CD8-positive, alpha-beta memory T cell (primary cell): ENCODE data around the gene PRAF2. TPM values are rescaled to one million over a fixed set of nuclear protein-coding genes. Genes with fewer than 3 reads are reported as not detected.

Experiments
- CTCF ChIA-PET: fragments of 350-600 bp; sonication (Branson Sonifier 250); formaldehyde crosslinking; loops from one replicate; lab custom pipeline; 2021; ENCODE audit warnings: antibody characterized with exemption; lab: Charles Lee
- POLR2A ChIA-PET: fragments of 350-600 bp; sonication (Branson Sonifier 250); formaldehyde crosslinking; loops from one replicate; lab custom pipeline; 2021; ENCODE audit warnings: antibody characterized with exemption; lab: Charles Lee
- DNase-seq, 5 donors: peaks; one replicate each; pipeline versions ENCODE4 v3.0.0 to v3.0.0-alpha.2; 2020 to 2022; ENCODE audit warnings: mixed read lengths in 1 of 5
- H3K27ac ChIP-seq: one replicate; pipeline ENCODE4 v1.7.0; 2013; ENCODE audit warnings: low read depth, mild to moderate bottlenecking, low read length, moderate library complexity
- H3K27me3 ChIP-seq: 2 replicates; pipeline ENCODE4 v1.7.0; 2013; ENCODE audit warnings: low read length, mild to moderate bottlenecking; ENCODE audit not compliant: insufficient read depth, poor library complexity, severe bottlenecking
- H3K36me3 ChIP-seq: 2 replicates; pipeline ENCODE4 v1.7.0; 2013; ENCODE audit warnings: mild to moderate bottlenecking, low read length, moderate library complexity; ENCODE audit not compliant: insufficient read depth
- H3K4me1 ChIP-seq: 2 replicates; pipeline ENCODE4 v1.7.0; 2013; ENCODE audit warnings: mild to moderate bottlenecking, low read length, moderate library complexity; ENCODE audit not compliant: insufficient read depth
- H3K4me3 ChIP-seq: 2 replicates; pipeline ENCODE4 v1.7.0; 2013; ENCODE audit warnings: mild to moderate bottlenecking, low read length
- H3K9me3 ChIP-seq: 2 replicates; pipeline ENCODE4 v1.7.0; 2013; ENCODE audit warnings: mild to moderate bottlenecking, low read length
- H3K27ac Mint-ChIP-seq, 8 donors: one replicate each; pipeline ENCODE4 v1.8.0; 2020 to 2021; ENCODE audit warnings: mixed read lengths in 8 of 8, mild to moderate bottlenecking in 6 of 8, inconsistent platforms in 3 of 8, moderate library complexity in 3 of 8
- H3K27me3 Mint-ChIP-seq, 2 donors: one replicate each; pipeline ENCODE4 v1.8.0; 2020 to 2021; ENCODE audit warnings: mixed read lengths in 2 of 2, mild to moderate bottlenecking in 1 of 2, moderate library complexity in 1 of 2
- H3K36me3 Mint-ChIP-seq, 3 donors: one replicate each; pipeline ENCODE4 v1.8.0; 2020 to 2021; ENCODE audit warnings: mixed read lengths in 3 of 3, inconsistent platforms in 1 of 3, mild to moderate bottlenecking in 1 of 3
- H3K4me1 Mint-ChIP-seq, 3 donors: one replicate each; pipeline ENCODE4 v1.8.0; 2020 to 2021; ENCODE audit warnings: mixed read lengths in 3 of 3, inconsistent platforms in 1 of 3, mild to moderate bottlenecking in 1 of 3
- H3K4me3 Mint-ChIP-seq, 7 donors: one replicate each; pipeline ENCODE4 v1.8.0; 2020 to 2021; ENCODE audit warnings: mixed read lengths in 7 of 7, mild to moderate bottlenecking in 6 of 7, moderate library complexity in 4 of 7, inconsistent platforms in 2 of 7
- H3K9me3 Mint-ChIP-seq, 5 donors: one replicate each; pipeline ENCODE4 v1.8.0; 2020 to 2022; ENCODE audit warnings: mixed read lengths in 5 of 5, mild to moderate bottlenecking in 3 of 5, moderate library complexity in 2 of 5, inconsistent platforms in 1 of 5
- polyA plus RNA-seq: library from polyadenylated mRNA; unstranded; fragments of 300-500 nt; fragmentation: Illumina TruSeq; gene quantifications from one replicate; pipeline ENCODE4 v1.2.3, GENCODE V29; 2021
- total RNA-seq, 2 experiments: library from RNA; stranded (reverse); gene quantifications; one replicate each; pipeline ENCODE4 v1.2.3, GENCODE V29; 2021

The PRAF2 gene
- total RNA-seq (10 to 100 TPM; 13.1 to 14.5 TPM), polyA plus RNA-seq (62.6 TPM)

GRCh38 chrX:49073601-49074575 is at the start of gene PRAF2:
Gene PRAF2 (minus strand): TSS chrX:49074002. CDS start chrX:49073987, 15 bp downstream.
- H3K27ac Mint-ChIP-seq = peak within 1 kb of the TSS; percentile 88 to 97 (median 95)
- H3K9me3 Mint-ChIP-seq = no peaks in the 10 kb centered on the region
- no peaks in the 10 kb centered on the region for H3K27me3 ChIP-seq
- no peaks in the 10 kb centered on the region for H3K36me3 ChIP-seq
- H3K36me3 Mint-ChIP-seq = peaks cover 0 to 39% (median 0%) of the 10 kb centered on the region in 3 donors
- peaks cover 0 to 5% of the 10 kb centered on the region in 2 donors for H3K27me3 Mint-ChIP-seq
- peak within 1 kb of the TSS; percentile 75 for H3K4me3 ChIP-seq
- peak; percentile 81 to 93 (median 88) for DNase-seq
- H3K4me1 Mint-ChIP-seq = peaks cover 8 to 22% (median 22%) of the 10 kb centered on the region in 3 donors
- ChIA-PET CTCF (no interaction called here), POLR2A (no interaction called here)
- peaks cover 9% of the 10 kb centered on the region for H3K4me1 ChIP-seq
- peak within 1 kb of the TSS; percentile 82 to 92 (median 86) for H3K4me3 Mint-ChIP-seq
- H3K9me3 ChIP-seq = no peaks in the 10 kb centered on the region
- peak within 1 kb of the TSS; percentile 73 for H3K27ac ChIP-seq

- POLR2A ChIA-PET = interaction anchor here (0.6 to 1.0 kb wide), 2 partner anchors 41 to 68 kb away, joined by 3 read pairs; no protein-coding TSS in a partner anchor
- H3K4me3 ChIP-seq = peak overlapping the region; percentile 77
- peaks cover 0 to 41% (median 1%) of the 10 kb centered on the region in 3 donors for H3K36me3 Mint-ChIP-seq
These were observed 48.7 kb upstream of the PRAF2 start for GRCh38 chrX:49122499-49122898.

DNA sequence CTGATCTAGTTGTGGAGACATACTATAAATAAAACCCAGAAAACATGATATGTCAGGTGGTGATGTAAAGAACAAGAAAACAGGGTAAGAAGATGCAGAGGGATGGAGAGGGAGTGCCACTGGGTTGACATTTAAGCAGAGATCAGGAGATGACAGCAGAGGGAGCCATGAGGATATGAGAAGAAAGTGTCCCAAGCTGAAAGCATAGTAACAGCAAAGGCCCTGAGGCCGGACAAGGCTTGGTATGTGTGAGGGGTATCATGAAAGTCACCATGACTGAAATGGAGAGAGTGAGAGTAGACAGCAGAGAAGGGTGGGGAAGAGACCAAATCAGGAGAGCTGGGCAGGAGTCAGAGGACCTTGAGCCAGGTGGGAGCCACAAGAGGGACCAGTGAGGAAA is 46.3 kb upstream of the PRAF2 start:
- CTCF ChIA-PET = no interaction called here
- DNase-seq = no peak
- Mint-ChIP-seq H3K9me3 (no peaks in the 10 kb centered on the region), H3K4me1 (peaks cover 34 to 52% (median 34%) of the 10 kb centered on the region in 3 donors), H3K4me3 (peak overlapping the region in 2 of 7 donors; percentile 65 to 90), H3K36me3 (peaks cover 0 to 60% (median 1%) of the 10 kb centered on the region in 3 donors), H3K27me3 (peaks cover 0 to 9% of the 10 kb centered on the region in 2 donors), H3K27ac (peak overlapping the region in 4 of 8 donors; percentile 58 to 91 (median 74))
- Histone ChIP-seq H3K27me3 (no peaks in the 10 kb centered on the region), H3K4me3 (no peak overlapping the region), H3K4me1 (peaks cover 16% of the 10 kb centered on the region), H3K27ac (no peak overlapping the region), H3K9me3 (no peaks in the 10 kb centered on the region), H3K36me3 (no peaks in the 10 kb centered on the region)
- POLR2A ChIA-PET = no interaction called here

More at GRCh38 chrX:49122499-49122898, 48.7 kb upstream of the PRAF2 start:
- CTCF ChIA-PET = no interaction called here
- Mint-ChIP-seq H3K27me3 (peaks cover 0 to 9% of the 10 kb centered on the region in 2 donors), H3K4me1 (peaks cover 18 to 36% (median 21%) of the 10 kb centered on the region in 3 donors), H3K27ac (peak overlapping the region in 5 of 8 donors; percentile 89 to 98 (median 98)), H3K9me3 (no peaks in the 10 kb centered on the region), H3K4me3 (peak overlapping the region; percentile 85 to 99 (median 96))
- no peak for DNase-seq
- Histone ChIP-seq H3K9me3 (no peaks in the 10 kb centered on the region), H3K36me3 (no peaks in the 10 kb centered on the region), H3K4me1 (peaks cover 2% of the 10 kb centered on the region), H3K27me3 (no peaks in the 10 kb centered on the region), H3K27ac (peak overlapping the region; percentile 81)

- Histone ChIP-seq H3K27me3 (no peaks in the 10 kb centered on the region), H3K27ac (no peak overlapping the region), H3K4me1 (peaks cover 16% of the 10 kb centered on the region), H3K4me3 (peak overlapping the region; percentile 34), H3K9me3 (no peaks in the 10 kb centered on the region), H3K36me3 (peaks cover 3% of the 10 kb centered on the region)
- no peak for DNase-seq
- Mint-ChIP-seq H3K27me3 (peaks cover 0 to 1% of the 10 kb centered on the region in 2 donors), H3K4me1 (peaks cover 23 to 39% (median 24%) of the 10 kb centered on the region in 3 donors), H3K36me3 (peaks cover 0 to 66% (median 1%) of the 10 kb centered on the region in 3 donors), H3K9me3 (no peaks in the 10 kb centered on the region), H3K4me3 (peak overlapping the region; percentile 70 to 93 (median 86)), H3K27ac (peak overlapping the region; percentile 62 to 98 (median 92))
- CTCF ChIA-PET = no interaction called here
- POLR2A ChIA-PET = no interaction called here
These were observed 43.8 kb upstream of the PRAF2 start for GRCh38 chrX:49117581-49117980.

DNA sequence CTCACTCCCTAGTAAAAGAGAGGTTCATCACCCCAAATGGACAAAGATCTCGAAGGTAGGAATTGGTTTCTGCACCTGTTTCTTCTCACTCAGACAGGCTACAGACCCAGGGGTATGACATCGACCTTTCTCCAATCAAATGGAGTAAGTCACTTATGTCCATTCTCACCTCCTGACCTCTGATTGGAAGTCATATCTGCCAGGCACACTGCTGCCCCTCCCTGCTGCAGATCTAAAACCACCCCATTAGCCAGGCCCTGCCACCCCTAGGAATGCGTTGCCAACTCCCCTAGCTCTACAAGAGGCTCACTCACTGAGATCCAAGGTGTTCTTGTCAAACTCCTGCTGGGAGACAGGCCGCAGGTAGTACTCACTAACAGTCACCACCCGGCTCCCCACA is 42.9 kb upstream of the PRAF2 start:
- Histone ChIP-seq H3K4me1 (peaks cover 16% of the 10 kb centered on the region), H3K9me3 (no peaks in the 10 kb centered on the region), H3K27me3 (no peaks in the 10 kb centered on the region), H3K36me3 (peaks cover 3% of the 10 kb centered on the region), H3K4me3 (no peak overlapping the region), H3K27ac (no peak overlapping the region)
- peaks cover 0 to 1% of the 10 kb centered on the region in 2 donors for H3K27me3 Mint-ChIP-seq
- DNase-seq = no peak
- H3K36me3 Mint-ChIP-seq = peaks cover 1 to 69% (median 5%) of the 10 kb centered on the region in 3 donors
- peak overlapping the region in 3 of 8 donors; percentile 11 to 94 (median 58) for H3K27ac Mint-ChIP-seq
- POLR2A ChIA-PET = no interaction called here
- CTCF ChIA-PET = no interaction called here
- peak overlapping the region; percentile 42 to 87 (median 69) for H3K4me3 Mint-ChIP-seq
- no peaks in the 10 kb centered on the region for H3K9me3 Mint-ChIP-seq
- H3K4me1 Mint-ChIP-seq = peaks cover 20 to 32% (median 21%) of the 10 kb centered on the region in 3 donors

DNA sequence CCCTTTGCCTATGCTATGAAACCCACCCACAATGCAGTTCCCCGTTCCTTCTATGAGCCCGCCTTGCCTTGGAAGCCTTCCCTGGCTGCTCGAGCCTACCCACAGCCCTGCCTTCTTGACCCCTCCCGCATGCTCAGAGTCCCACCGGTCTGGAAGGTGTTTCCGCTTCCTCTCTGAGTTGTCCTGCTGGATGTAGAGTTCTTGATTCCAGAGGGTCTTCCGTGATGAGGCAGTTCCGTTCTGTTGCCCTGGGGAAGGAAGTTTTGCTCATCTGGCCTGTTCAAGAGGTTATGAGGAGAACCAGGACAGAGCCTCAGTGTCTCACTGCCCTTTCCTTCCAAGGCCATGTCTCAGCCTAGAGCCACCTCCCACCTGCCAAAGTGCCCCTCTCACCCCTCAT is 42.3 kb upstream of the PRAF2 start:
- CTCF ChIA-PET = no interaction called here
- no peaks in the 10 kb centered on the region for H3K27me3 ChIP-seq
- Mint-ChIP-seq H3K4me3 (peak overlapping the region in 2 of 7 donors; percentile 42 to 84), H3K4me1 (peaks cover 20 to 28% (median 21%) of the 10 kb centered on the region in 3 donors), H3K36me3 (peaks cover 1 to 66% (median 5%) of the 10 kb centered on the region in 3 donors), H3K9me3 (no peaks in the 10 kb centered on the region), H3K27ac (peak overlapping the region in 2 of 8 donors; percentile 11 to 36), H3K27me3 (no peaks in the 10 kb centered on the region)
- no peak overlapping the region for H3K4me3 ChIP-seq
- no peak for DNase-seq
- H3K27ac ChIP-seq = no peak overlapping the region
- POLR2A ChIA-PET = no interaction called here
- no peaks in the 10 kb centered on the region for H3K9me3 ChIP-seq
- peaks cover 3% of the 10 kb centered on the region for H3K36me3 ChIP-seq
- H3K4me1 ChIP-seq = peaks cover 16% of the 10 kb centered on the region

DNA sequence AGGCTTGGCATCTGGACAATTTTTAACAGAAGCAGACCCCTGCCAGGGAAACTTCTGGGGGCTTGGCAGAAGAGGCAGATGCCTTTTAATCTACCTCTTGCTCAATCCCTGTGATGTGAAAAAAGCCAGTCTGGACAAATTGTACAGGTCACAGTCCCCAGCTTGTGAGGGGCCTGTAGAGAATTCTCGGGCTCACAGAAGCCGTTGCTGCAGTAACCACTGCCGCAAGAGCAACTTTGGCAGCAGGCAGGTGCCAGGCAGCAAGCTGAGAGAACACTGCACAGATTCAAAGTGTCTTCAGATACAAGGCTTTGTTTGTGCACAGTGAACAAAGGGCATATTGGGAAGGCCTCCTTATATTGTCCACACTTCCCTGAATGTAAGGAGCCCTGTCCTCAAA is 38.0 kb upstream of the PRAF2 start:
- no peak for DNase-seq
- ChIA-PET POLR2A (no interaction called here), CTCF (no interaction called here)
- Histone ChIP-seq H3K36me3 (peaks cover 3% of the 10 kb centered on the region), H3K27ac (no peak overlapping the region), H3K9me3 (no peaks in the 10 kb centered on the region), H3K4me1 (peaks cover 7% of the 10 kb centered on the region), H3K4me3 (no peak overlapping the region), H3K27me3 (no peaks in the 10 kb centered on the region)
- Mint-ChIP-seq H3K27me3 (no peaks in the 10 kb centered on the region), H3K4me3 (peak overlapping the region in 1 of 7 donors; percentile 50), H3K9me3 (no peaks in the 10 kb centered on the region), H3K36me3 (peaks cover 2 to 59% (median 5%) of the 10 kb centered on the region in 3 donors), H3K4me1 (peaks cover 5 to 11% (median 9%) of the 10 kb centered on the region in 3 donors), H3K27ac (no peak overlapping the region)
